ENCODE measurements around the gene C1QTNF9. TPM values are rescaled to one million over a fixed set of nuclear protein-coding genes. Genes with fewer than 3 reads are reported as not detected.

Gene C1QTNF9
- total and polyA plus RNA-seq, 2 donors (not counting 3 experiments of a cell fraction or from before 2014, with no cell fraction given): not detected

GRCh38 chr13:24353736-24354135 lies 44.4 kb downstream of the C1QTNF9 start:
- Histone ChIP-seq H3K9me3 (replicated peaks; ENCODE audit: control insufficient read depth, insufficient read depth, low read length) (no peaks in the 10 kb centered on the region), H3K36me3 (ENCODE audit: control insufficient read depth in 2 of 2, extremely low read depth in 1 of 2, insufficient read depth in 2 of 2, low read length in 2 of 2) (no peaks in the 10 kb centered on the region), H3K79me2 (ENCODE audit: control insufficient read depth, insufficient read depth, low read length) (no peaks in the 10 kb centered on the region), H3K4me2 (ENCODE audit: insufficient read depth, low read length) (no peak overlapping the region), H3K9ac (replicated peaks; ENCODE audit: extremely low read depth, insufficient read depth, low read length) (no peak overlapping the region), H4K20me1 (replicated peaks; ENCODE audit: control insufficient read depth, extremely low read depth, insufficient read depth, low read length) (no peaks in the 10 kb centered on the region), H3K4me1 (ENCODE audit: control insufficient read depth, extremely low read depth, insufficient read depth, low read length) (no peaks in the 10 kb centered on the region), H3K27me3 (ENCODE audit: control insufficient read depth in 2 of 2, insufficient read depth in 2 of 2, low read length in 2 of 2) (no peaks in the 10 kb centered on the region), H3K27ac (ENCODE audit: insufficient read depth, low read depth, low read length) (no peak overlapping the region), H2AFZ (ENCODE audit: low read depth, low read length) (no peak overlapping the region), H3K9me1 (replicated peaks; ENCODE audit: control insufficient read depth, extremely low read depth, insufficient read depth, low read length) (no peaks in the 10 kb centered on the region), H3K4me3 (replicated peaks in 1 of 3; ENCODE audit: insufficient read depth in 1 of 3, low read depth in 1 of 3, low read length in 3 of 3) (no peak overlapping the region)
- intact Hi-C loops (cut with micrococcal nuclease): no loop called here
- no peak for TF ChIP-seq GATA2 (IDR thresholded peaks at IDR 0.05; ENCODE audit: insufficient read depth, insufficient read length, low read depth, low read length)
- no TSS peak for BruUV-seq (replicated peaks)
- dilution Hi-C loops (cut with MboI; ENCODE audit: extremely low pct_ligation_motif_present, low sequenced_read_pairs): no loop called here
- POLR2A ChIA-PET: no interaction called here
- FAIRE-seq: no peak
- no peak for DNase-seq (ENCODE audit: low read depth, low spot score)
- CTCF ChIA-PET: interaction anchor here (1.1 kb wide), 1 partner anchor 9 kb away, joined by 3 read pairs; no protein-coding TSS in a partner anchor

GRCh38 chr13:24355103-24355502 lies 45.7 kb downstream of the C1QTNF9 start:
- Histone ChIP-seq H3K9ac (replicated peaks; ENCODE audit: extremely low read depth, insufficient read depth, low read length) (no peak overlapping the region), H3K4me1 (ENCODE audit: control insufficient read depth, extremely low read depth, insufficient read depth, low read length) (no peaks in the 10 kb centered on the region), H3K4me3 (replicated peaks in 1 of 3; ENCODE audit: insufficient read depth in 1 of 3, low read depth in 1 of 3, low read length in 3 of 3) (no peak overlapping the region), H4K20me1 (replicated peaks; ENCODE audit: control insufficient read depth, extremely low read depth, insufficient read depth, low read length) (no peaks in the 10 kb centered on the region), H3K36me3 (ENCODE audit: control insufficient read depth in 2 of 2, extremely low read depth in 1 of 2, insufficient read depth in 2 of 2, low read length in 2 of 2) (no peaks in the 10 kb centered on the region), H3K27me3 (ENCODE audit: control insufficient read depth in 2 of 2, insufficient read depth in 2 of 2, low read length in 2 of 2) (no peaks in the 10 kb centered on the region), H3K4me2 (ENCODE audit: insufficient read depth, low read length) (no peak overlapping the region), H3K9me3 (replicated peaks; ENCODE audit: control insufficient read depth, insufficient read depth, low read length) (no peaks in the 10 kb centered on the region), H2AFZ (ENCODE audit: low read depth, low read length) (no peak overlapping the region), H3K79me2 (ENCODE audit: control insufficient read depth, insufficient read depth, low read length) (no peaks in the 10 kb centered on the region), H3K27ac (ENCODE audit: insufficient read depth, low read depth, low read length) (no peak overlapping the region), H3K9me1 (replicated peaks; ENCODE audit: control insufficient read depth, extremely low read depth, insufficient read depth, low read length) (no peaks in the 10 kb centered on the region)
- no peak for FAIRE-seq
- DNase-seq (ENCODE audit: low read depth, low spot score): no peak
- POLR2A ChIA-PET: no interaction called here
- intact Hi-C loops (cut with micrococcal nuclease) (no loop called here), dilution Hi-C loops (cut with MboI; ENCODE audit: extremely low pct_ligation_motif_present, low sequenced_read_pairs) (no loop called here)
- no peak for TF ChIP-seq POLR2A (IDR thresholded peaks at IDR 0.05; ENCODE audit: low read depth, low read length)
- TF ChIP-seq POLR2AphosphoS5 (IDR thresholded peaks at IDR 0.05; ENCODE audit: insufficient read depth, low read depth, low read length): no peak
- TF ChIP-seq MAX (IDR thresholded peaks at IDR 0.05; ENCODE audit: insufficient read depth, insufficient read length): no peak
- TF ChIP-seq GATA2 (IDR thresholded peaks at IDR 0.05; ENCODE audit: insufficient read depth, insufficient read length, low read depth, low read length): no peak
- no peak for TF ChIP-seq CTCF (IDR thresholded peaks at IDR 0.05; ENCODE audit: extremely low read depth in 1 of 2, insufficient read depth in 1 of 2, low read depth in 1 of 2, low read length in 2 of 2)
- TF ChIP-seq JUN (IDR thresholded peaks at IDR 0.05; ENCODE audit: borderline replicate concordance, insufficient read depth, insufficient read length, low read depth): no peak
- no peak for TF ChIP-seq FOS (IDR thresholded peaks at IDR 0.05; ENCODE audit: borderline replicate concordance, insufficient read depth, low read length)
- no peak for TF ChIP-seq MYC (IDR thresholded peaks at IDR 0.05; ENCODE audit: low read depth, low read length)
- TF ChIP-seq EZH2 (IDR thresholded peaks at IDR 0.05; ENCODE audit: borderline replicate concordance, low read depth, low read length, severe bottlenecking): no peak
- CTCF ChIA-PET: no interaction called here
- no TSS peak for BruUV-seq (replicated peaks)
